Kidney (tissue), 14 donors: ENCODE measurements around the gene HIKESHI. TPM values are rescaled to one million over a fixed set of nuclear protein-coding genes. Genes with fewer than 3 reads are reported as not detected.

ENCODE experiments used
- DNase-seq, 5 donors: peaks; one replicate each; pipeline ENCODE4 v3.0.0-alpha.2; 2013 to 2020
- FAIRE-seq: peaks from 2 replicates; lab custom pipeline; 2012; peaks lifted over from hg19 to GRCh38; lab: Jason Lieb, UNC
- H3K27ac ChIP-seq, 2 donors: one replicate each; pipeline ENCODE4 v1.7.0; 2013; ENCODE audit warnings: low read depth in 2 of 2, low read length in 2 of 2, inconsistent platforms in 1 of 2
- H3K27me3 ChIP-seq: one replicate; pipeline ENCODE4 v1.7.1; 2013; ENCODE audit warnings: low read length, inconsistent platforms; ENCODE audit not compliant: control insufficient read depth, insufficient read depth
- H3K36me3 ChIP-seq, 3 donors: one replicate each; pipeline versions ENCODE4 v1.7.0 to v1.7.1; 2013; ENCODE audit warnings: low read length in 3 of 3, control low read depth in 1 of 3, inconsistent platforms in 1 of 3; ENCODE audit not compliant: insufficient read depth in 3 of 3, control insufficient read depth in 2 of 3
- H3K4me1 ChIP-seq, 3 donors: one replicate each; pipeline versions ENCODE4 v1.7.0 to v1.7.1; 2013; ENCODE audit warnings: low read length in 3 of 3, inconsistent platforms in 1 of 3, low read depth in 1 of 3; ENCODE audit not compliant: control insufficient read depth in 2 of 3, insufficient read depth in 2 of 3
- H3K4me3 ChIP-seq, 3 donors: one replicate each; pipeline versions ENCODE4 v1.7.0 to v1.8.1; 2013; ENCODE audit warnings: low read length in 3 of 3, control low read depth in 1 of 3, inconsistent platforms in 1 of 3
- H3K9ac ChIP-seq, 3 donors: one replicate each; pipeline versions ENCODE4 v1.7.0 to v1.7.1; 2013; ENCODE audit warnings: low read length in 3 of 3, control low read depth in 1 of 3, inconsistent platforms in 1 of 3
- H3K9me3 ChIP-seq, 3 donors: one replicate each; pipeline versions ENCODE4 v1.7.0 to v1.7.1; 2013; ENCODE audit warnings: low read length in 3 of 3, control low read depth in 1 of 3, inconsistent platforms in 1 of 3; ENCODE audit not compliant: control insufficient read depth in 2 of 3, insufficient read depth in 1 of 3
- CTCF ChIP-seq: IDR thresholded peaks from 3 replicates; pipeline ENCODE4 v1.5.1; 2012; ENCODE audit warnings: mild to moderate bottlenecking, moderate library complexity, borderline replicate concordance; ENCODE audit not compliant: insufficient read depth; ENCODE audit errors: extremely low read depth
- intact Hi-C: fragments of 100-400 bp; cut with DNase I; formaldehyde crosslinking; loops from one replicate; pipeline ENCODE4 v1.11.1; 2022
- polyA plus RNA-seq: library from polyadenylated mRNA; stranded (reverse); fragments of 350-450 nt; fragmentation: Illumina TruSeq; extraction: RNeasy Lipid Tissue Mini Kit (QIAGEN cat#74804); gene quantifications from one replicate; pipeline ENCODE4 v1.2.3, GENCODE V29; 2014; ENCODE audit warnings: low read depth, low replicate concordance; ENCODE audit not compliant: insufficient read depth
- total RNA-seq: library from RNA; stranded (reverse); fragmentation: NEBNext Ultra II Directional; extraction: Animal tissue kit (Norgen Biotek cat#: 25700); gene quantifications from one replicate; pipeline ENCODE4 v1.2.1, GENCODE V29; 2021
- donor health status: control.
- donor health status: control.
- donor health status: control.
- donor health status: control.
- donor health status: control.
- donor health status: DM: yes; HTN: yes; CAD: no.
- donor health status: Normal renal cell carcinoma (clear cell type).

The HIKESHI gene
- total and polyA plus RNA-seq, 2 donors from 2014 or later = 26.9 to 47.0 TPM

- DNase-seq = no peak
- Histone ChIP-seq H3K4me1 (no peaks in the 10 kb centered on the region), H3K9ac (no peak overlapping the region), H3K36me3 (peaks cover 5 to 6% (median 5%) of the 10 kb centered on the region in 3 donors), H3K4me3 (no peak overlapping the region), H3K9me3 (no peaks in the 10 kb centered on the region), H3K27me3 (no peaks in the 10 kb centered on the region), H3K27ac (no peak overlapping the region)
- TF ChIP-seq CTCF = no peak
- no peak for FAIRE-seq
- intact Hi-C loops = no loop called here
These were observed 39.7 kb upstream of the HIKESHI start for GRCh38 chr11:86262387-86262786.

- Histone ChIP-seq H3K27me3 (no peaks in the 10 kb centered on the region), H3K9ac (no peak overlapping the region), H3K36me3 (peaks cover 0 to 2% (median 2%) of the 10 kb centered on the region in 3 donors), H3K27ac (no peak overlapping the region), H3K9me3 (no peaks in the 10 kb centered on the region), H3K4me1 (no peaks in the 10 kb centered on the region), H3K4me3 (no peak overlapping the region)
- FAIRE-seq (no peak), DNase-seq (no peak)
- no peak for TF ChIP-seq CTCF
- intact Hi-C loops = no loop called here
These were observed 37.4 kb upstream of the HIKESHI start for GRCh38 chr11:86264649-86265048.

- no peak overlapping the region for H3K4me3 ChIP-seq
- TF ChIP-seq CTCF = no peak
- no peaks in the 10 kb centered on the region for H3K4me1 ChIP-seq
- no peaks in the 10 kb centered on the region for H3K27me3 ChIP-seq
- intact Hi-C loops = no loop called here
- H3K9ac ChIP-seq = no peak overlapping the region
- H3K27ac ChIP-seq = no peak overlapping the region
- peaks cover 0 to 2% (median 0%) of the 10 kb centered on the region in 3 donors for H3K36me3 ChIP-seq
- DNase-seq = no peak
- FAIRE-seq = no peak
- no peaks in the 10 kb centered on the region for H3K9me3 ChIP-seq
These were observed 36.8 kb upstream of the HIKESHI start for GRCh38 chr11:86265194-86265593.

GRCh38 chr11:86269645-86270044 is 32.4 kb upstream of the HIKESHI start:
- Histone ChIP-seq H3K9ac (no peak overlapping the region), H3K4me1 (no peaks in the 10 kb centered on the region), H3K4me3 (no peak overlapping the region), H3K36me3 (peaks cover 0 to 2% (median 0%) of the 10 kb centered on the region in 3 donors), H3K9me3 (no peaks in the 10 kb centered on the region), H3K27ac (no peak overlapping the region), H3K27me3 (no peaks in the 10 kb centered on the region)
- intact Hi-C loops = no loop called here
- no peak for TF ChIP-seq CTCF
- FAIRE-seq = no peak
- no peak for DNase-seq
